Keratinocyte (primary cell): ENCODE measurements around the gene BBX.

Experiments
- EZH2 ChIP-seq: IDR thresholded peaks from one replicate; pipeline ENCODE4 v1.6.1; 2012; ENCODE audit warnings: inconsistent platforms, mild to moderate bottlenecking, low read length, moderate library complexity
- TF ChIP-seq, protein P1 (sequence below), 3 experiments: IDR thresholded peaks in 1 of 3; conservative IDR thresholded peaks in 1 of 3; optimal IDR thresholded peaks in 1 of 3; 2 replicates in 2 of 3; 3 replicates in 1 of 3; pipeline versions ENCODE3 to v1.5.1; 2011; ENCODE audit warnings: low read length in 3 of 3, mild to moderate bottlenecking in 3 of 3, moderate library complexity in 2 of 3, control low read depth in 1 of 3, inconsistent platforms in 1 of 3; ENCODE audit not compliant: insufficient read depth in 2 of 3; ENCODE audit errors: extremely low read depth in 1 of 3

GRCh38 chr3:107561980-107562379 lies 39.2 kb downstream of the BBX start:
- TF ChIP-seq, protein P1, sequence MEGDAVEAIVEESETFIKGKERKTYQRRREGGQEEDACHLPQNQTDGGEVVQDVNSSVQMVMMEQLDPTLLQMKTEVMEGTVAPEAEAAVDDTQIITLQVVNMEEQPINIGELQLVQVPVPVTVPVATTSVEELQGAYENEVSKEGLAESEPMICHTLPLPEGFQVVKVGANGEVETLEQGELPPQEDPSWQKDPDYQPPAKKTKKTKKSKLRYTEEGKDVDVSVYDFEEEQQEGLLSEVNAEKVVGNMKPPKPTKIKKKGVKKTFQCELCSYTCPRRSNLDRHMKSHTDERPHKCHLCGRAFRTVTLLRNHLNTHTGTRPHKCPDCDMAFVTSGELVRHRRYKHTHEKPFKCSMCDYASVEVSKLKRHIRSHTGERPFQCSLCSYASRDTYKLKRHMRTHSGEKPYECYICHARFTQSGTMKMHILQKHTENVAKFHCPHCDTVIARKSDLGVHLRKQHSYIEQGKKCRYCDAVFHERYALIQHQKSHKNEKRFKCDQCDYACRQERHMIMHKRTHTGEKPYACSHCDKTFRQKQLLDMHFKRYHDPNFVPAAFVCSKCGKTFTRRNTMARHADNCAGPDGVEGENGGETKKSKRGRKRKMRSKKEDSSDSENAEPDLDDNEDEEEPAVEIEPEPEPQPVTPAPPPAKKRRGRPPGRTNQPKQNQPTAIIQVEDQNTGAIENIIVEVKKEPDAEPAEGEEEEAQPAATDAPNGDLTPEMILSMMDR (optimal IDR thresholded peaks at IDR 0.05 in 1 of 3, IDR thresholded peaks at IDR 0.05 in 1 of 3, conservative IDR thresholded peaks at IDR 0.05 in 1 of 3; ENCODE audit: extremely low read depth in 1 of 3, insufficient read depth in 2 of 3, low read length in 3 of 3), result no peak
- TF ChIP-seq EZH2, result no peak
